Neutrophil (primary cell): Measurements from ENCODE around the gene TRAPPC2.
A peak's percentile ranks its signal among the peaks of the same experiment; 100 is the strongest.

Experiments used
- H3K27ac ChIP-seq: fragments of 200-600 bp; sonication (generic); 2 replicates; pipeline ENCODE4 v1.5.1; 2016; ENCODE audit warnings: mild to moderate bottlenecking, moderate library complexity
- H3K27me3 ChIP-seq: fragments of 200-600 bp; sonication (generic); 2 replicates; pipeline ENCODE4 v1.6.0; 2016; ENCODE audit warnings: mild to moderate bottlenecking
- H3K36me3 ChIP-seq: fragments of 200-600 bp; sonication (generic); 2 replicates; pipeline ENCODE4 v1.5.1; 2017
- H3K4me1 ChIP-seq, 2 experiments: fragments of 200-600 bp in 1 of 2; sonication (generic) in 1 of 2; 1 replicate in 1 of 2; 2 replicates in 1 of 2; pipeline versions ENCODE4 v1.5.1 to v1.6.1; 2013 to 2016; ENCODE audit warnings: low read depth in 1 of 2, low read length in 1 of 2, mild to moderate bottlenecking in 1 of 2, moderate library complexity in 1 of 2; ENCODE audit not compliant: control insufficient read depth in 1 of 2, insufficient read depth in 1 of 2
- H3K4me3 ChIP-seq, 2 experiments: fragments of 200-600 bp in 1 of 2; sonication (generic) in 1 of 2; 1 replicate in 1 of 2; 2 replicates in 1 of 2; pipeline ENCODE4 v1.5.1; 2013 to 2016; ENCODE audit warnings: low read depth in 1 of 2, low read length in 1 of 2, mild to moderate bottlenecking in 1 of 2, moderate library complexity in 1 of 2
- H3K9me3 ChIP-seq: fragments of 200-600 bp; sonication (generic); 2 replicates; pipeline ENCODE4 v1.5.1; 2016
- CTCF ChIP-seq: fragments of 200-600 bp; sonication (generic); IDR thresholded peaks from 2 replicates; pipeline ENCODE4 v1.5.1; 2016; ENCODE audit warnings: antibody characterized with exemption

The TRAPPC2 gene

GRCh38 chrX:13774696-13775095 is 40.3 kb upstream of the TRAPPC2 start:
- Histone ChIP-seq H3K4me3 (no peak overlapping the region), H3K36me3 (peaks cover 48% of the 10 kb centered on the region), H3K27ac (no peak overlapping the region), H3K4me1 (no peaks in the 10 kb centered on the region), H3K9me3 (no peaks in the 10 kb centered on the region), H3K27me3 (no peaks in the 10 kb centered on the region)
- TF ChIP-seq CTCF = no peak

GRCh38 chrX:13770013-13770535 is 35.7 kb upstream of the TRAPPC2 start:
- no peaks in the 10 kb centered on the region for H3K9me3 ChIP-seq
- H3K27ac ChIP-seq = no peak overlapping the region
- no peak overlapping the region for H3K4me3 ChIP-seq
- H3K27me3 ChIP-seq = no peaks in the 10 kb centered on the region
- peaks cover 54% of the 10 kb centered on the region for H3K36me3 ChIP-seq
- H3K4me1 ChIP-seq = peaks cover under 1 to 1% of the 10 kb centered on the region in 2 experiments
- TF ChIP-seq CTCF = no peak

- TF ChIP-seq CTCF = no peak
- Histone ChIP-seq H3K4me3 (no peak overlapping the region), H3K9me3 (no peaks in the 10 kb centered on the region), H3K27ac (no peak overlapping the region), H3K36me3 (peaks cover 44% of the 10 kb centered on the region), H3K27me3 (no peaks in the 10 kb centered on the region), H3K4me1 (peaks cover 12% of the 10 kb centered on the region in 2 experiments)
These were observed 34.5 kb upstream of the TRAPPC2 start for GRCh38 chrX:13768939-13769338.

GRCh38 chrX:13764765-13765164 is 30.3 kb upstream of the TRAPPC2 start:
- H3K9me3 ChIP-seq = no peaks in the 10 kb centered on the region
- H3K27ac ChIP-seq = peak overlapping the region; percentile 27
- H3K4me3 ChIP-seq = no peak overlapping the region
- no peak for TF ChIP-seq CTCF
- H3K27me3 ChIP-seq = no peaks in the 10 kb centered on the region
- H3K4me1 ChIP-seq = peaks cover 16 to 17% of the 10 kb centered on the region in 2 experiments
- H3K36me3 ChIP-seq = peaks cover 24% of the 10 kb centered on the region

- H3K27ac ChIP-seq = peak overlapping the region; percentile 27
- no peak overlapping the region for H3K4me3 ChIP-seq
- H3K27me3 ChIP-seq = no peaks in the 10 kb centered on the region
- H3K36me3 ChIP-seq = peaks cover 19% of the 10 kb centered on the region
- no peak for TF ChIP-seq CTCF
- no peaks in the 10 kb centered on the region for H3K9me3 ChIP-seq
- H3K4me1 ChIP-seq = peaks cover 21 to 22% of the 10 kb centered on the region in 2 experiments
These were observed 29.9 kb upstream of the TRAPPC2 start for GRCh38 chrX:13764281-13764680.

GRCh38 chrX:13763489-13763888 is 29.1 kb upstream of the TRAPPC2 start:
- TF ChIP-seq CTCF = no peak
- Histone ChIP-seq H3K9me3 (no peaks in the 10 kb centered on the region), H3K4me3 (no peak overlapping the region), H3K27ac (no peak overlapping the region), H3K36me3 (peaks cover 13% of the 10 kb centered on the region), H3K27me3 (no peaks in the 10 kb centered on the region), H3K4me1 (peaks cover 28 to 30% of the 10 kb centered on the region in 2 experiments)
